ENCODE results near the gene FAM222B. TPM values are rescaled to one million over a fixed set of nuclear protein-coding genes. Genes with fewer than 3 reads are reported as not detected.

The FAM222B gene
- polyA plus RNA-seq, 1 donor from 2014 or later: 6.4 TPM

- Histone ChIP-seq H2AFZ (ENCODE audit: low read depth, low read length) (peak overlapping the region; percentile 68), H3K9ac (ENCODE audit: low read length) (peak overlapping the region; percentile 98), H3K79me2 (replicated peaks; ENCODE audit: insufficient read depth, low read length) (peaks cover 56% of the 10 kb centered on the region), H4K20me1 (ENCODE audit: insufficient read depth) (peaks cover 5% of the 10 kb centered on the region), H3K4me3 (ENCODE audit: low read length) (peak overlapping the region; percentile 81), H3K27me3 (ENCODE audit: insufficient read depth, low read depth, low read length) (no peaks in the 10 kb centered on the region), H3K27ac (ENCODE audit: low read length) (peak overlapping the region; percentile 100), H3K36me3 (ENCODE audit: insufficient read depth, low read length) (no peaks in the 10 kb centered on the region), H3K4me2 (ENCODE audit: low read length) (peak overlapping the region; percentile 65), H3K9me3 (ENCODE audit: low read length) (no peaks in the 10 kb centered on the region), H3K9me2 (ENCODE audit: insufficient read depth, low read length) (no peaks in the 10 kb centered on the region), H3F3A (ENCODE audit: insufficient read depth, low read length, poor library complexity, severe bottlenecking) (no peaks in the 10 kb centered on the region)
- peak; percentile 9 for TF ChIP-seq REST (IDR thresholded peaks at IDR 0.05; ENCODE audit: borderline replicate concordance)
- TF ChIP-seq RAD21 (conservative IDR thresholded peaks at IDR 0.05): no peak
- no peak for TF ChIP-seq EP300 (conservative IDR thresholded peaks at IDR 0.05; ENCODE audit: poor library complexity, severe bottlenecking)
- no peak for TF ChIP-seq MXI1 (conservative IDR thresholded peaks at IDR 0.05; ENCODE audit: poor library complexity, severe bottlenecking)
- TF ChIP-seq POLR2AphosphoS5 (IDR thresholded peaks at IDR 0.05): peak; percentile 20
- TF ChIP-seq EZH2 (IDR thresholded peaks at IDR 0.05; ENCODE audit: borderline replicate concordance, insufficient read depth, low read length, poor library complexity, severe bottlenecking): no peak
Observed at GRCh38 chr17:28812748-28813377, 29.7 kb downstream of the FAM222B start.

DNA sequence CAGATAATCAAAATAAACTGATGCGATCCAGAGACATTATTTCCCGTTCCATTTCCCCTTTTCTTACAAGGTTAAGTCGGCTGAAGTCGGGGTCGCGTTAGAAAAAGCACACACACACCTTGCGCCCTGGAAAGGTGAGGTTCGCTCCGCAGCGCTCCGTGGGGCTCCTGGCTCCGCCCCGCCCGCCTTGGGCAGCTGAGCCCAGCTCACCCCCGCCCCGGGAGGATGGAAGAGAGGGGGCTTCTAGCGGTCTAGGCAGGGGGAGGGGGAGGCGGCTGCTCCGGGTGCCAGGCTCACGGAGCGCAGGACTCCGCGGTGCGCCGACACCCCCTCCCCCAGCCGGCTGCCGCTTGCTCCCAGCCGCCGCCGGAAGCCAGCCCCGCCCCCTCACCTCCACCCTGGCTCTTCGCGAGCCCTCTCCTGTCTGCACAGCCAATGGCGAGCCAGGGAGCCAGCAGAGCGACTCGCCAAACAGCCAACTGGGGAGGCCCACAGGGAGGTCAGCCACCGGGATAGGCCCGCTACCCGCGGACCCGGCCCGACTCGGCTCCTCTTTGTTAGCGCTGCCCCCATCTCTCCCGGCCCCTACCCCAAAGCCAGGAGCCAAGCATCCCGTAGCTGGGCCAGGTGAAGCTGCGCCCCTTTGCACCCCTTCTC, 30.4 kb downstream of the FAM222B start:
- no peaks in the 10 kb centered on the region for H3K27me3 ChIP-seq (ENCODE audit: insufficient read depth, low read depth, low read length)
- H4K20me1 ChIP-seq (ENCODE audit: insufficient read depth): peaks cover 5% of the 10 kb centered on the region
- no peaks in the 10 kb centered on the region for H3K36me3 ChIP-seq (ENCODE audit: insufficient read depth, low read length)
- H2AFZ ChIP-seq (ENCODE audit: low read depth, low read length): peak overlapping the region; percentile 73
- TF ChIP-seq POLR2AphosphoS5 (IDR thresholded peaks at IDR 0.05) (peak; percentile 96), TAF1 (IDR thresholded peaks at IDR 0.05; ENCODE audit: low read depth) (peak; percentile 77), EZH2 (IDR thresholded peaks at IDR 0.05; ENCODE audit: borderline replicate concordance, insufficient read depth, low read length, poor library complexity, severe bottlenecking) (no peak), EP300 (conservative IDR thresholded peaks at IDR 0.05; ENCODE audit: poor library complexity, severe bottlenecking) (peak; percentile 10), REST (IDR thresholded peaks at IDR 0.05; ENCODE audit: borderline replicate concordance) (peak; percentile 79), CTCF (IDR thresholded peaks at IDR 0.05; ENCODE audit: poor library complexity, severe bottlenecking) (no peak), MXI1 (conservative IDR thresholded peaks at IDR 0.05; ENCODE audit: poor library complexity, severe bottlenecking) (peak; percentile 60)
- H3F3A ChIP-seq (ENCODE audit: insufficient read depth, low read length, poor library complexity, severe bottlenecking): no peaks in the 10 kb centered on the region
- H3K9me2 ChIP-seq (ENCODE audit: insufficient read depth, low read length): no peaks in the 10 kb centered on the region
- peak overlapping the region; percentile 98 for H3K9ac ChIP-seq (ENCODE audit: low read length)
- peaks cover 58% of the 10 kb centered on the region for H3K79me2 ChIP-seq (replicated peaks; ENCODE audit: insufficient read depth, low read length)
- no peaks in the 10 kb centered on the region for H3K9me3 ChIP-seq (ENCODE audit: low read length)
- H3K4me2 ChIP-seq (ENCODE audit: low read length): no peak overlapping the region
- H3K27ac ChIP-seq (ENCODE audit: low read length): peak overlapping the region; percentile 100
- peak overlapping the region; percentile 81 for H3K4me3 ChIP-seq (ENCODE audit: low read length)
